Hepatocyte (in vitro differentiated cells): Measurements from ENCODE around the gene KIAA1958. TPM values are rescaled to one million over a fixed set of nuclear protein-coding genes. Genes with fewer than 3 reads are reported as not detected.

Experiments
- DNase-seq: peaks from one replicate; pipeline ENCODE4 v3.0.0-alpha.2; 2016; ENCODE audit warnings: low spot score
- H2AFZ ChIP-seq: fragments of 200-600 bp; sonication (generic); 2 replicates; pipeline ENCODE4 v1.6.0; 2016; ENCODE audit warnings: antibody characterized with exemption, mild to moderate bottlenecking
- H3K27ac ChIP-seq: fragments of 200-600 bp; sonication (generic); 2 replicates; pipeline ENCODE4 v1.5.1; 2016; ENCODE audit warnings: mild to moderate bottlenecking
- H3K27me3 ChIP-seq: fragments of 200-600 bp; sonication (generic); 2 replicates; pipeline ENCODE4 v1.6.1; 2016
- H3K36me3 ChIP-seq: fragments of 200-600 bp; sonication (generic); replicated peaks from 2 replicates; pipeline ENCODE4 v1.5.1; 2016; ENCODE audit warnings: low read depth; ENCODE audit not compliant: insufficient read depth
- H3K4me1 ChIP-seq: fragments of 200-600 bp; sonication (generic); 2 replicates; pipeline ENCODE4 v1.5.1; 2016; ENCODE audit warnings: mild to moderate bottlenecking, moderate library complexity; ENCODE audit not compliant: insufficient read depth
- H3K4me2 ChIP-seq: fragments of 200-600 bp; sonication (generic); 2 replicates; pipeline ENCODE4 v1.6.0; 2016
- H3K4me3 ChIP-seq: fragments of 200-600 bp; sonication (generic); 2 replicates; pipeline ENCODE4 v1.5.1; 2016; ENCODE audit warnings: mild to moderate bottlenecking
- H3K79me2 ChIP-seq: fragments of 200-600 bp; sonication (generic); 2 replicates; pipeline ENCODE4 v1.6.0; 2017; ENCODE audit warnings: mild to moderate bottlenecking
- H3K9me2 ChIP-seq: fragments of 200-600 bp; sonication (generic); replicated peaks from 2 replicates; pipeline ENCODE4 v1.6.0; 2017; ENCODE audit warnings: mild to moderate bottlenecking; ENCODE audit not compliant: insufficient read depth
- H3K9me3 ChIP-seq: fragments of 200-600 bp; sonication (generic); 2 replicates; pipeline ENCODE4 v1.5.1; 2016; ENCODE audit warnings: low read depth, mild to moderate bottlenecking
- H4K20me1 ChIP-seq: fragments of 200-600 bp; sonication (generic); 2 replicates; pipeline ENCODE4 v1.6.0; 2016; ENCODE audit warnings: mild to moderate bottlenecking; ENCODE audit not compliant: insufficient read depth, poor library complexity, severe bottlenecking
- CTCF ChIP-seq: fragments of 200-600 bp; sonication (generic); IDR thresholded peaks from 2 replicates; pipeline ENCODE4 v1.5.1; 2016; ENCODE audit warnings: antibody characterized with exemption, mild to moderate bottlenecking; ENCODE audit not compliant: poor library complexity
- EZH2 ChIP-seq: fragments of 200-600 bp; sonication (generic); IDR thresholded peaks from 2 replicates; pipeline ENCODE4 v1.6.1; 2016; ENCODE audit warnings: antibody characterized with exemption, mild to moderate bottlenecking, borderline replicate concordance
- EZH2phosphoT487 ChIP-seq: fragments of 200-600 bp; sonication (generic); IDR thresholded peaks from one replicate; pipeline ENCODE4 v1.6.1; 2018; ENCODE audit warnings: antibody characterized with exemption, mild to moderate bottlenecking, low read depth, moderate library complexity; ENCODE audit not compliant: unreplicated experiment, severe bottlenecking
- WGBS: methylation state at CpG from one replicate; pipeline ENCODE4 v1.1.6; 2016; ENCODE audit warnings: low lambda C conversion rate; ENCODE audit errors: missing lambda C conversion rate; 5-methylcytosine and 5-hydroxymethylcytosine counted together
- polyA plus RNA-seq: library from polyadenylated mRNA; unstranded; fragments of >200 nt; fragmentation: Nextera tagmentation; extraction: Ambion mirVana; gene quantifications from 2 replicates; pipeline ENCODE4 v1.2.1, GENCODE V29; 2016
- total RNA-seq: library from RNA; depleted of rRNA; stranded (reverse); fragments of >200 nt; gene quantifications from 2 replicates; pipeline ENCODE4 v1.2.3, GENCODE V29; 2014

KIAA1958 gene
- total and polyA plus RNA-seq, 2 experiments from 2014 or later, result 3.5 to 10.1 TPM

GRCh38 chr9:112443200-112443599 is 43.4 kb upstream of the KIAA1958 start:
- Histone ChIP-seq H3K4me1 (no peaks in the 10 kb centered on the region), H3K79me2 (no peaks in the 10 kb centered on the region), H3K9me2 (no peaks in the 10 kb centered on the region), H2AFZ (no peak overlapping the region), H4K20me1 (no peaks in the 10 kb centered on the region), H3K36me3 (no peaks in the 10 kb centered on the region), H3K9me3 (no peaks in the 10 kb centered on the region), H3K4me2 (no peak overlapping the region), H3K27ac (no peak overlapping the region), H3K4me3 (no peak overlapping the region), H3K27me3 (no peaks in the 10 kb centered on the region)
- TF ChIP-seq EZH2 (no peak), EZH2phosphoT487 (no peak), CTCF (peak; percentile 38)
- no peak for DNase-seq

DNA sequence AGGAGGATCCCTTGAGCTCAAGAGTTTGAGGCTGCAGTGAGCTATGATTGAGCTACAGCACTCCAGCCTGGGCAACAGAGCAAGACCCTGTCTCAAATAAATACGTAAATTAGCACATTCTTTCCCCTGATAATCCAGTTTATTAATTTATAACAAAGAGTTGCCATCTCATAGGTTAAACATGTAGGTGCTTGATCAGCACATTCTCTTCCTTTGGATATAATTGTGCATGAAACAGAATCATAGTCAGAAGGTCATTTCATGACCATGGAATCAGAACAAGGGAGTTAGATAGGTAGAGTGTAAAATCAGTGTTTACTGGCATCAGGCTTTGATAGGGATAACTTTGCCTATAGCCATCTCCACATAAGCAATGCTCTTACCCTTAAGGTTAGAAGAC is 43.0 kb upstream of the KIAA1958 start:
- Histone ChIP-seq H3K4me1 (no peaks in the 10 kb centered on the region), H3K27ac (no peak overlapping the region), H3K27me3 (no peaks in the 10 kb centered on the region), H4K20me1 (no peaks in the 10 kb centered on the region), H2AFZ (no peak overlapping the region), H3K36me3 (no peaks in the 10 kb centered on the region), H3K4me3 (no peak overlapping the region), H3K4me2 (no peak overlapping the region), H3K9me3 (no peaks in the 10 kb centered on the region), H3K79me2 (no peaks in the 10 kb centered on the region), H3K9me2 (no peaks in the 10 kb centered on the region)
- WGBS, result 96% methylated on average over 1 of the region's 1 CpG
- DNase-seq, result no peak
- TF ChIP-seq EZH2 (no peak), CTCF (no peak), EZH2phosphoT487 (no peak)

DNA sequence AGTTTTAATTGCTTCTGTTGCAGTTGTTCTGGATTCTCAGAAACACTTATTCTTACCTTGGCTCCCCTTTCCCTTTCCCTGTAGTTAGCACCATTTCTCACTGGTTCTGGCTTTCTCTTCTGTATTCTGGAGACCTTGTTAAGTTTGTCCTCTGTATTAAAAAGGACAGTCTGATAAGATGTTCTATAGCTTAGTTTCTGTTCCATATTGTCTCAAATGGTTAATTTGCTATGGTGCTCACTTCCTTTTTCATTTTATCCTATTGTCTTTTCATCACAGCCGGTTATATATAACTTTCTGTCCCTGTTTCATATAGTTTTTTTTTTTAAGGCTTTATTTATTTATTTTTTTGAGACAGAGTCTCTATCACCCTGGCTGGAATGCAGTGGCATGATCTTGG is 41.4 kb upstream of the KIAA1958 start:
- no peaks in the 10 kb centered on the region for H3K27me3 ChIP-seq
- no peak overlapping the region for H2AFZ ChIP-seq
- no peaks in the 10 kb centered on the region for H3K79me2 ChIP-seq
- H3K9me3 ChIP-seq, result no peaks in the 10 kb centered on the region
- no peaks in the 10 kb centered on the region for H3K9me2 ChIP-seq
- no peak for DNase-seq
- no peaks in the 10 kb centered on the region for H3K36me3 ChIP-seq
- no peaks in the 10 kb centered on the region for H3K4me1 ChIP-seq
- no peak for TF ChIP-seq CTCF
- no peak for TF ChIP-seq EZH2
- no peak overlapping the region for H3K4me3 ChIP-seq
- WGBS, result 96% methylated on average over 1 of the region's 1 CpG
- no peak overlapping the region for H3K4me2 ChIP-seq
- H4K20me1 ChIP-seq, result no peaks in the 10 kb centered on the region
- no peak overlapping the region for H3K27ac ChIP-seq

DNA sequence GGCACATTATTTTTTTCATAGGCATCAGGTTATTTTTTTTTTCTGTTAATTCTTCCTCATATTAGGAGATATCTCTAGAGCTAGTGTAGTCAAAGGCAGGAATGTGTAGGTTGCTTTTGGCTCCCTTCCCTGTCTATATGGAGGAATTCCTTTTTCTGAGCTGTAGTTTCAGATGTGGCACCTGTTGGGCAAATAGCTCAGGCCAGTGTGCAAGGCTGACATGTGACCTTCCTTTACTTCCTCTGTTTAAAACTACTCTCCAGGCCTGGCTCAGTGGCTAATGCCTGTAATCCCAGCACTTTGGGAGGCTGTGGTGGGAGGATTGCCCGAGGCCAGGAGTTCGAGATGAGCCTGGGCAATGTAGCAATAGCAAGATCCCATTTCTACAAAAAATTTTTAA is 40.5 kb upstream of the KIAA1958 start:
- 84% methylated on average over 2 of the region's 2 CpGs for WGBS
- no peaks in the 10 kb centered on the region for H3K9me3 ChIP-seq
- H3K27ac ChIP-seq, result no peak overlapping the region
- no peak for DNase-seq
- H3K4me3 ChIP-seq, result no peak overlapping the region
- no peak overlapping the region for H3K4me2 ChIP-seq
- TF ChIP-seq EZH2phosphoT487, result no peak
- TF ChIP-seq CTCF, result no peak
- TF ChIP-seq EZH2, result no peak
- no peaks in the 10 kb centered on the region for H3K79me2 ChIP-seq
- H3K9me2 ChIP-seq, result no peaks in the 10 kb centered on the region
- no peak overlapping the region for H2AFZ ChIP-seq
- H3K36me3 ChIP-seq, result no peaks in the 10 kb centered on the region
- H3K4me1 ChIP-seq, result no peaks in the 10 kb centered on the region
- H4K20me1 ChIP-seq, result no peaks in the 10 kb centered on the region
- no peaks in the 10 kb centered on the region for H3K27me3 ChIP-seq
